Measurements from ENCODE around the gene GNB1L.

The GNB1L gene

DNA sequence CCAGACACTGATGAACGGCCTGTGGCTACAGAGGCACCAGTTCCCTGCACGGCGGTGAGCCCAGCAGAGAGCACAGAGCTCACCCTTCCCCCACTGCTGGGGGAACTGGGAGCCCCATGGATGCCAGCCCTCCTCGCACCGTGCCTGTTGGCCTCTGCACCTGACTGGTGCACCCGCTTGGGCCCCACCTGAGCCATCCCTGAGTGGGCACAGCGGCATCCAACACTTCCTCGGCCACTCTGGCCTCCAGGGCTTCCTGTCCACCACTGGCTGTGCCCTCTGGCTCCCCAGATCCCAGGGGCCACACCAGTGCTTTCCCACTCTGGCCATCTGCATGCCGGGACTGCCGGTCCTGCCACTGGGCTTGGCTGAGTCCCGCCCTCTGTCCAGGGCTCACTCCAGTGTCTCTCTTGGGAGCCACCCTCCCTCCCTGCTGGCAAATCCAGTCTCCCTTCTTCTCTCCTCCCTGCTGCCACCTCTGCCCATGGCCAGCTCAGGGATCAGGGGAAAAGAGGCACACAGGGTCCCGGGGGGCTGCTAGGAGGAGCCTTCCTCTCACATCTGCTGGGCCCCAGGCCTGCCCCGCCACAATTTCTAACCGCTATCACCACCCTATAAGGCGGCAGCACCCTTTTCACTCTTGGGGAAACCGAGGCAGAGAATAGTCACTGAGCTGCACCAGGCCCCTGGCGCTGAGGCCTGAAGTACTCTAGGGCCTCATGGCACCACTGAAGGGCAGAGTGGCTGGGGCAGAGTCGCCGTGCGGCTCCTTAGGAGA is 33.0 kb downstream of the GNB1L start:
- no peak for DNase-seq

DNA sequence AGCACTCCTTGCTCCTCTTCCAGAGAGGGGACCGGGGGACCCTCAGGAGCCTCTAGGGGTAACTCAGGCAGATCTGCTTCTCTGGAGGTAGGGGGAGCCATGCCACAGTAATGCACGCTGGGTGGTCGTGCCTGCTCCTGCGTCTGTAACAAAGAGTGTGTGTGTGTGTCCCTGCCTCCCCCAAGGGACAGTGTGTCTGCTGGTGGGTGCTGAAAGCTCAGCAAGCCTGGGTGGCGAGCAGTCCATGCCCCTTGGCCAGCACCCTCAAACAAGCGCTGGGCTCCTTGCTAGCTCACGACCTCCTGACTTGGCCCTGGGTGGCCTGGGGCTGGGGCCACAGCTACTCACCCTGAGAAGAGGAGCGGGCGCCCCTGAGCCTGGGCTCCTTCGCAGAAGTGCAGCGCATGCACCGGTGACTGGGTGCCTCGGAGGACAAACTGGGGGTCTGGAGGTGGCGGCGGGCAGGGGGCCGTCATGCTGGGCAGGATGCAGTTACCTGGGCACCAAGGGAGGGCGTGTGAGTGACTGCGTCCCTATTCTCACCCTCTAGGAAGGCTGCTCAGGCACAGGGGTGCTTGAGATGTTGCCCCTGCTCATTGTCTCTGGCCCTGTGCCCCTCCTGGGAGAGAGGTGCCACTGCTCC is 33.7 kb downstream of the GNB1L start:
- no peak for DNase-seq

DNA sequence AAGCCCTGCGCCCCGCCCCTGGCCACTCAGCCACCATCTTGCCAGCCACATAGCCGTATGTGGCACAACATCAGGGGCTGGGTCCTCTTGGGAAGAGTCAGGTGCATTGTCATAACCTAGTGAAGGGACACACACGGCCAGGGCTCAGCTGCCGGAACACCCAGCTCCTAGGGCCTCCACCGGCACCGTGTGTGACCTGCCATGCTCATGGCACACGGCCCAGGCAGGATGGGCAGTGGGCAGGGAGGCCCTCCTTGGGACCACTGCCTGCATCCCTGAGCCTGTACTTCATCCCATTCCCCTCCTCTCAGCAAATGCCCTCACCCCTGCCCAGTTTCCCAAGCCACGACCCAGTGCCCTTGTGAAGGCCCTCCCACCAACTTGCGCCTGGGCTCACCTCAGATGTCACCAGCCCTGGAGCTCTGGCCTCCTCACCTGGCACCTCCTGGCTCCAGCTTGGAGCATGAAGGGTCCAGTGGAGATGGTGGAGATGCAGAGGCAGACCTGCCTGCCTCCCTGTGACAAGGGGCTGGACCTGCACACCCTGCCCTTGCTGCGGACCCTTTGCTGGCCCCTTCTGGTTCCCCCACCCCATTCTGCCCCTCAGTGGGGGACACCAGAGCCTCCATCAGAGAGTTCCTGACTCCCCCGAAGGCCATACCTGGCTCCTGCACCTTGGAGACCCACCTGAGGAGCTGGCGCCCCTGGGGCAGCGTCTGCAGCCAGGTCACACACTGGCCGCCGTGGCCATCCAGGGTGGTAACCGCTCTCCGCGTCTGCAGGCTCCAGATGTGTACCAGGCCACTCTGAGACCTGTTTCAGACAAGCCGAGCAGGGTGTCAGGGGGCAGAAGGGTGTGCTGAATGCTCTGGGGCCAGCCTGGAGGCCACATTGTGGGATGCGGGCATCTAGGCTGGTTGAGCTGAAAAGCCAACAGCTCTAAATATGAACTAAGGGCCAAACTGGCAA is 34.5 kb downstream of the GNB1L start:
- DNase-seq = no peak

DNA sequence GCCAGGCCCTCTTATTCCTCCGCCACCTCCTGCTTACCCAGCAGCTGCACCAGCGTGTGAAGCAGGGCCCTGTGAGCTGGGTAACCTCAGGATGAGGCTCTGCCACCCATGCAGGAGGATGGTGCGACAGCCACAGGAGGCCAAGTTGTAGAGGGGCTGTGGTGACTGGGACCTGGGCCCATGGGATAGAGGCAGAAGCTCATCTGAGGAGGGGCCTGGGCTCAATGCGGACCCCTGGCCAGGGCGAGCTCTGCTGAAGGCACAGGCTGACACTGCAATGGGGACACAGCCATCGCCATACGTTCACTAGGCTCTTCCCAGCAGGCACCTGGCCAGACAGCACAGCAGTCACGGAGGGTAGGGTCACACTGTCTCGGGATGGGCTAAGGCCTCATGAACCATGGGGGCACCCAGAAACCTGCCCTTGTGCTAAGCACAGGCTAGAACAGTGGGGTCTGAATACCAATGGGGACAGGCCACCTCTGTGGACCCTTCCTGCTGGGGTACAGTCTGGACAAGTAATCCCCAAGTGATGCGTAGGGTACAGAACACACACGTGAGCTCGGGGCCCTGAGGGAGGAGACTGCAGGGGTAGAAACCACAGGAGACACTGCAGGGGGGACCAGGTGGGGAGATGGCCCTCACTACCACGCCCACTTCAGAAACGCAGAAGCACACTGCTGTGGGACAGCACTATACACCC is 35.3 kb downstream of the GNB1L start:
- DNase-seq = no peak

DNA sequence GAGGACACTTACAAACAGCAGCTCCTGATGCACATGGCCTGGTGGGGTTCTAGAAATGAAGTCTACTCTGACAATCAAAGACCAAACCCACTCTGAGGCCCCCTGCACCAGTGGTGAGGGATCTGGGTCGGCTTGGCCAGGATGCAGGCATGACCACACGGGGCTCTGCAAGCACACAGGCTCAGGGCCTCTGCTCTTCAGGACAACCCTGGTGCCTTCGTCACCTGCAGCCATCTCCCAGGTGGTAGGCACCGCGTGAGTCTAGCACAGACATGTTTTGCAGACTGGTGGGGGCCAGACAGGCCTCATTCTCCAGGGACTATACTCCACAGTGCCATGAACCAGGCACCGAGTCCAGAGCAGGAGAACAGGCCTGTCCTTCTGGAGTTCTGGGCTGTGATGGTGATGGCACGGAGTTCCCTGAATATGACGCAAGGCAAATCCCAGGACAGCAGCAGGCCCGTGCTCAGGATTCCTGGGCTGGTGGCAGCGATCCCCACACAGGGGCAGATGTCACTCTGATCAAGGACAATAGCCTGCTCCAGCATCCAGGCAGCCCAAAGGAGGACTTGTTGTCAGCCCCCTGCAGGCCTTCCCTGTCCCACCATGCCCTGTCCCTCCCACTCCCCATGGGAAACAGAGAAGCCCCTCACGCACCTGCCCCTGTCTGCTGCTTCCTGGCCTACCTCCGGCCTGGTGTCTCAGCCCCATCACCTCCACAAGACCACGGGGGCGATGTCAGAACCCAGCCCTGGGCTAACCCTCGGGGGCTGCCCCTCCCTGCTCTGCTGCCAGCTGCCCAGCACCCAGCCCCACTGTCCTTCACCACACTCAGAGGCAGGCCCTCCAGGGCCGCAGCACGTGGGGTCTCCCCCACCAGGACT is 36.1 kb downstream of the GNB1L start:
- no peak for DNase-seq

DNA sequence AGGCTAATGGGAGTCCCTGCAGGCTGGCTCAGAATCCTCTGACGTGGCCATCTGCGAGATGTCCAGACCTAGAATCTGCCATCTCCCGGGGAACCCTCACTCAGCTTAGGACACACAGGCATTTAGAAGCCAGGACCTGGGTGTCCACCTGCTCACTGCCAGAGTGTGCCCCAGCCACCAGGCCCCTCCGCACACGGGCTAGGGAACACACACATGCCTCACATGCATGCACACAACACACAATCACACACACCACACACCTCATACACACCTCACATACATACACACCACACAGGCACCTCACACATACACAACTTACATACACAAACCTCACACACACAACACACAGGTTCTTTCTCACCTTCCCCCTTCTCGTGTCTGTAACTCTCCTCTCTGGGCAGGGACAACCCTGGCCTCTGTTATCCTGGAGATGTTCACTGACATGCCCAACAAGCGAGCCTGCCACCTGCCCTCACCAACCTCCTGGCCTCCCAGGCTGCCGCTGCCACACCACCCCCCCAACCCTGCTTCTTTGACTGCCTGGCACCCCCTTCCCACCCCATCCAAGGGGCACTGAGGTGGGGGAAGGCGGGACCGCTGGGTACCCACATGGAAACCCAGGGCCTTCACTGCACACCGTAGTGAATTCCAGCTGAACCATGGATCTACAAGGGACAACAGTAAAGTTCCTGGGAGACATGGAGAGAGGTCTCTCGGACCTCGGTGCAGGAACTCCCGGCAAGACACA is 38.1 kb downstream of the GNB1L start:
- no peak for DNase-seq

DNA sequence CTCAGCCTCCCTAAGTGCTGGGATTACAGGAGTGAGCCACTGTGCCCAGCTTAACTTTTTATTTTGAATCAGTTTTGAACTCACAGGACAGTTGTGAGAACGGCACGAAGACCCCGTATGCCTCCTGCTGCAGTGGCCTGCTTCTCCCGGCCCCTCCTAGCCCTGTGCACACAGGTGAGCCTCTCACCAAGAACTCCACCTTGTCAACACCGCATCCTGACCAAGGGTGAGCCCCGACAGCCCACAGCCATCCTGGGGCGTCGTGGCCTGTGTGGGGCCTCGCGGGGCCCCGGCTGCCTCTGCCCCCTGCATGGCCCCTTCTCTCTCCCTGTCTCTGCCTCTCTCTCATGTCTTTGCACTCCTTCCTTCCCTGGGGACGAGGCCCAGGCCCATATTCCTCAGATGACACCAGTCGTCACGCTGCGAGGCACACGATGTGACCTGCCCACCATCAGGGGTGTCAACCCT is 38.8 kb downstream of the GNB1L start:
- DNase-seq = no peak

DNA sequence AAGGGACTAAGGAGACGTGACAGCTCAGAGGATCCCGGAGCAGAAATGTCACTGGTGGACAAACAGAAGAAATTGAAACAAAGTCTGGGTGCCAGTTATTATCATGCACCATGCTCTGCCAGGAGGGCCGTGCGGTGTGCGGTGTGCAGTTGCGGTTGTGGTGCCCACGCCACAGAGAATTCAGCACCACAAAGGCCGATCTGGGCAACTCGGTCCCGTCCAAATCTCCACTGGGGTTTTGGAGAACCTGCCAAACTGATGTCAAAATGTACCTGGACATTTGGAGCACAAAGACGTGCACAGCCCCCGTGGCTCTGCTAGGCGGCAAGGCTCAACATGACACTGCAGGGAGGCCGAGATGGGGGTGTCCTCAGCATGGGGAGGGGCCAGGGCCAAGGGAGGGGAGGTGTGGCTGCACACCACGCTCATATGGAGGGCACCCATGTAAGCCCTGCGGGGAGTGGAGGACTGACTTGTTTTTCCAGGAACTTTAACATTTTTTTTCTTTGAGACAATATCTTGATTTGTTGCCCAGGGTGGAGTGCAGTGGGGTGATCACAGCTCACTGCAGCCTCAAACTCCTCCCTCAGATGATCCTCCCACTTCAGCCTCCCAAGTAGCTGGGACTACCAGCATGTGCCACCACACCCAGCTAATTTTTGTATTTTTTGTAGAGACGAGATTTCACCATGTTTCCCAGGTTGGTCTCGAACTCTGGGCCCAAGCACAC is 39.4 kb downstream of the GNB1L start:
- DNase-seq = no peak

DNA sequence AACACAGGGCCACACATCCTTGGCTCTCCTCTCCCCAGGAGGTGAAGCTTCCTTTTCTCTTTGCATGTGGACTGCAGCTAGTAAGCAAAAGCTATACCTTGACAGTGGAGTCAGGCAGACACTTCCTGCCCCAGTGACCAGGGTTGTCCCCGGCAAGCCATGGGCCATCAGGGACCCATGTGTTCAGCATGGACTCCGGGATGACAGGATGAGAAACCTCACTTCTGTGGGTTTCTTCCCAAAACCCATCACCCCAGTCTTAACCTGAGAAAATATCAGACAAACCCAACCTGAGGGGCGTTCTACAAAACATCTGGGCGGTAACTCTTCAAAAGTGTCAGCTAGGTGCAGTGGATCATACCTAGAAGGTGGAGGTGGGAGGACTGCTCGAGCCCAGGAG is 40.2 kb downstream of the GNB1L start:
- DNase-seq = no peak

DNA sequence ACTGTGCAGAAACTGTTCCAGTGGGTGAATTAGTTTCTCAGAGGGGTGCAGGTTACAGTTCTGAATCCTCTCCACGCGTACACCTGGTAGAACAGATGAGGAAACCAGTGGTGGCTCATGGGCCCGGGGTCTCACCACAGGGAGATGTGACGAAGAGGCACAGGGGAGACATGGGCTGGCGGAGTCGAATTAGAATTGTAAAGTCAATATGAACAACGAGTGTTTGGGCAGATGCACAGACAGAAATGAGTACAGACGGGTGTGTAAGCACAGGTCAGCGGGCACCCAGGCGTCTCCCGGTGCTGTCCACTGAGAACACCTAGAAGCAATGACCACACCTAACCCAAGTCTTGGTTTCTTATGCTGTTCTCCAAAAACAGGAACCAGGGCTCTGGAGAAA is 41.8 kb downstream of the GNB1L start:
- no peak for DNase-seq

DNA sequence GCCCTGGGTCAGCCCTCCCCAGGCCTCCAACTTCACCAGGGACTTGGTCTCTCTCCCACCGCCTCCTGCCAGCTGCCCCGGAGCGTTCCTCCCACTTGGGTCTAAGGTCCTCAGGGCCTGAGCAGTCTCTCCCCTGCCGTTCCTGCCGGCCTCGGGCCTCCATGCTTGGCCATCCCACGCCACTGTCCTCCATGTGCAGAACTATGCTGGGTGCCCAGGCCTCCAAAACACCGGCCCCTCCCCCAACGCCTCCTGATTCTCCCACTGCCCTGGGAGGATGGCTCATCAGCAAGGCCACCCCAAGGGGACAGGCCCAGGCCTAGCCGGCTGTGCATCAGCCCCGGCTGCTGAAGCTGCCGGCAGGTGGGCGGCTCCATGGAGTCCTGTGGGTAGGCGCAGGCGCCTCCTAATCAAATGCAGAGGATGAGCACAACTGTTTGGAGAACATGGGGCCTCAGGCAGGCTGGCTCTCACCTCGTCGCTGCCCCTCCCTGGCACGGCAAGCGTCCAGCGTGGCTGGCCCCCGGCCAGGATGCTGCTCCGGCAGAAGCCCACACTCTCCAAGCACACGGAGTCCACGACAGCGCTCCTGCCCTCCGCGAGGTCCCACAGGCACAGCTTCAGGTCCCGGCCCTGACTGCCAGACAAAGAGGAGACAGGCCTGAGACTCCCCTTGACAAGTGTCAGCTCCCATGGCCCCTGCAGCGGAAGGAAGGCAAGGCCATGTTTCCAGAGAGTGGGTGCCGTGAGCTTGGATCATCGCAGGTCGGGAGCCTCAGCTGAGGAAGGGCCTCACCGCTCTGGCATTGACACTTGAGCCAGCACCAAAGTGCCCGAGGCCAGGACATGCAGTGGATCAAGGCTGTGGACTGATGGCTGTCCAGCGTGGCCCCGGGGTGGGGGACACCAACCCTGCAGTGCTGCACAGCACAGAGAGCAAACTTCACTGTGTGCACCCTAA is 42.6 kb downstream of the GNB1L start:
- DNase-seq = no peak

DNA sequence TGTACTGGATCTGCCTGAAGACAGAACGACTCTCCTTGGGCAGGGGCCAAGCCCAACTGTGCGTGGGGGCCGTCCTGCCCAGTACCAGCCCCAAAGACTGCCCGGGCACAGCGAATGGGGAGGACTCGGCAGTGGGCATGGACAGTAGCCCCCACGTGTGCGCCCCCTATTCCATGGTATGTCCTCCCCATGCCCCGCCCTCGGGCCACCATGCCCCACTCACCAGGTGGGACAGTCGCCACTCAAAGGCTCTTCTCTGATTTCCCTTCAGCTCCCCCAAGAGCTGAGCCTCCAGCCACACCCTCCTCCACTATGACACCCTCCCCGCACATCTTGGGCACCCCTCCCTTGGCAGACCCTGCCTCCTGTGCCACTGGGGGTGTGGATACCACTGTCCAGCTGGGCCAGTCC is 43.5 kb downstream of the GNB1L start:
- no peak for DNase-seq

DNA sequence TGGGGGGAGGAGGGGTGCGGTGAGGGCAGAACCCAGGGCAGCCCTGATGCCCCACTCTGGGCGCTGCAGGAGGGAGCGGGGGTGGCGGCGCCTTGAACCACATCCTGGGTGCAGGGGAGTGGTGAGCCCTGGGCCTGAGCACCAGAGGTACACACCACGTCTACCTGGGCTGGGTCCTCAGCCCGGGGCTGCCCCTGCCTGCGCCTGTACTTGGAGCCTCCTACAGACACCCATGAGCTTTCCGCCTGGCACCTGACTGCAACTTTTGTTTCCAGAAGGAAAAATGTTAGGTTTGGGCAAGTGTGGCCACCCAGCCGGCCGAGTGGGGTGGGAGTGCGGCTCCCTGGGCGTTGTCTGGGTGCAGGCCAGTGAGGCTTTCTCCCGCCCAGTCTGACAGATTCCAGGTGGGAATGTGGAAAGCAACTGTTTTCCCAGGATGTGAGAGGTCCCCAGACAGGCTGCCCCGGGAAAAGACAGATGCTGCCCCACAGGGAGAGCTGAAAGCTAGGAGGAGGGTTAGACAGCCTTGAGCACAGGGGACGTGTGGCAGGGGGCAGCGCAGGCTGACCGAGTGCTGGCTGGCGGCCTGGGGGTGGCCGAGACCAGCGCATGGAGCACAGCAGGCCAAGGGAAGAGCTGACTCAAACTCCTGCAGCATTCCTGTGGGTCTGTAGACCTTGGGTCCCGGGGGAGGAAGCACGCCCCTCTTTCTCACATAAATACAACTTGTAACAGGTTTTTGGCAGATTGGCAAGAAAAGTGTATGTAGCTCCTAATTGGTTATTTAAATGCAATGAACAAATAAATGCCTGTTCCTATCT is 44.1 kb downstream of the GNB1L start:
- DNase-seq = no peak

DNA sequence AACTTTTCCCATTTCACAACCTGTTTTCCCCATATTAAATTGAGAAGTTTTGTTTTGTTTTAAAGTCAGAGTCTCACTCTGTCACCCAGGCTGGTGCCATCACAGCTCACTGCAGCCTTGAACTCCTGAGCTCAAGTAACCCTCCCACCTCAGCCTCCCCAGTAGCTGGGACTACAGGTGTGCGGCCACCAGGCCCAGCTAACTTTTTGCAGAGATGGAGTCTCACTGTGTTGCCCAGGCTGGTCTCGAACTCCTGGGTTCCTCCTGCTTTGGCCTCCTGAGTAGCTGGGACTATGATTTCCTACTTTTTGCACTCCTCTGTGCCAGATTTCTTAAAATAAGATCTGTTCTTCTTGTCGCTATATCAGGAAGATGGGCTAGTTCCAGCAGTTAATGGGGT is 44.9 kb downstream of the GNB1L start:
- DNase-seq = no peak

DNA sequence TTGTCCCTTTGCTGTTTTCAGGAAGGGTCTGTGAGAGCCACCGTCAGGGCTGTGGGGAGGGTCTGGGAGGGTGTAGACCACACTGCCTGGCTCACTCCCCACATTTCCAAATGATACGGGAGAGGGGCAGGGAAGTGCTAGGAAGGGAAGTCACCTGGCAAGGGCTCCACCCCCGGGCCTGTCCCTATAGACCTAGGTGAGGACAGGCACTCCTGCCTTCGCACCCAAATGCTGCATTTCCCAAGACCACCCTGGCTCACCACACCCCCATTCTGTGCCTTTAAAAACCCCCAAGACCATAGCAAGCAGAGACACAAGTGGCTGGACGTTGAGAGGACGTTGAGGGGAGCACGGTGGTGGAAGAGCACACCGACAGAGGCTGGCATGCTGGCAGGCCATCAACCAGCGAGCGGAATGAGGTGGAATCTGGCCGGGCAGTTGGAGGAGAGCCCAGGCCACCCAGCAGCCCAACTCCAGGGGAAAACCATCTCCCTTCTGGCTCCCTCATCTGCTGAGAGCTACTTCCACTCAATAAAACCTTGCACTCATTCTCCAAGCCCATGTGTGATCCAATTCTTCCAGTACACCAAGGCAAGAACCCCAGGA is 45.7 kb downstream of the GNB1L start:
- no peak for DNase-seq

DNA sequence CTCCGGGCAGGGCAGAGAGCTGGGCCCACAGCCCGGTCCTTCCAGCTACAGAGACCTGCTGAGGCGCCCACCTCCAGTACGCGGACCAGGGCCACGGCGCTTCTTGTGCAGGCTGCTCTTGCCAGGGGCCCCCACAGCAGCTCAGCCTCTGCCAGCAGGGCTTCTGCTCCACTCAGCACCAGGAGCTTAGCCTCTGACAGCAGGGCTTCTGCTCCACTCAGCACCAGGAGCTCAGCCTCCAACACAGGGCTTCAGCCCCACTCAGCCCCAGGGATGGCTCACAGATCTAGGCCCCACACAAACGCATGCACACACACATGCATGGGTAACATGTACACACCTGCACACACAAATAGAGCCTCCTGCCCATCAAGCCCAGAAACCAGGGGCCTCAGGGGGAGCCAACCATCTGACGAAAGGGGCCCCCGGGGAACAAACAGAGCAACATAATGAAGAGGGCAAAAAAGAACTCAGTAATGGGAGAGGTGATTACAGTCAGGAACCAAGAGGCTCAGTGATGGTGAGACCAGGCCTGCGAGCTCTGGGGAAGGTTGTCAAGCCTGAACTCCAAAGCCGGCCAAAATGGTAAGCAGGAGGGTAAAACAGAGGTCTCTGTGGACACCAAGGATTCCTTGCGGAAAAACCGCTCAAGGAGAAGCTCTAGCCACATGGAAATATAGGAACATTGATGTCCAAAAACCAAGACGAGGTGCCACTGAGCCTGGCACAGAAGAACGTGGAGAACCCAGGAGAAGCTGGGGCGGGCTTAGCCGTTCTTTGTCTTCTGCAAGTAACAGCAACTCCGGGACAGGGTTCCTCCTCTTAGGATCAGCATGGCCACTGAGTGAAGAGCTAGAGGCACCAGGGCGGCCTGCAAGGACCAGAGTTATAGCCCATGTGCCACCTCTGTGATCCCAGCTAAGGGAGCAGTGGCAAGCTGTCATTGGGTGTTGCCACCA is 46.5 kb downstream of the GNB1L start:
- DNase-seq = no peak
